K562 (cell line): ENCODE results near the gene LIPE. TPM values are rescaled to one million over a fixed set of nuclear protein-coding genes. Genes with fewer than 3 reads are reported as not detected.
A peak's percentile ranks its signal among the peaks of the same experiment; 100 is the strongest.

Experiments used
- ATAC-seq: fragments of 200-7000 bp; cut with Tn5 transposase; 3 replicates; pipeline ENCODE4 v1.9.1; 2020; ENCODE audit warnings: moderate library complexity
- BruUV-seq: library from RNA; stranded (reverse); fragments of 400-500 nt; replicated peaks from 2 replicates; lab custom pipeline; 2021; lab: Mats Ljungman, UMichigan
- CTCF ChIA-PET: fragments of 300-600 bp; formaldehyde crosslinking; extraction: SDS; loops from one replicate; lab custom pipeline; 2021; ENCODE audit warnings: low intra/inter-chr PET ratio; lab: Yijun Ruan, JAX
- POLR2A ChIA-PET: fragments of 300-600, 350-650 bp; sonication (Branson Sonifier 250); formaldehyde crosslinking; extraction: SDS; loops from one replicate; lab custom pipeline; 2021; ENCODE audit warnings: antibody characterized with exemption, inconsistent platforms; lab: Yijun Ruan, JAX
- DNase-seq, 4 experiments: peaks; one replicate each; pipeline versions ENCODE4 v3.0.0 to v3.0.0-alpha.2; 2011 to 2018; ENCODE audit warnings: low spot score in 3 of 4, mixed read lengths in 3 of 4; ENCODE audit errors: extremely low read depth in 1 of 4
- FAIRE-seq: peaks from 2 replicates; lab custom pipeline; 2011; peaks lifted over from hg19 to GRCh38; lab: Jason Lieb, UNC
- H2AFZ ChIP-seq: 2 replicates; pipeline ENCODE4 v1.6.0; 2011; ENCODE audit warnings: low read depth, low read length, control low read depth, inconsistent platforms
- H3K27ac ChIP-seq: fragments of 200-600 bp; 3 replicates; pipeline ENCODE4 v1.8.0; 2011; ENCODE audit warnings: low read depth, mild to moderate bottlenecking, control low read depth, inconsistent platforms, low read length, moderate library complexity, mixed read lengths; ENCODE audit errors: extremely low read depth
- H3K27me3 ChIP-seq, 2 experiments: fragments of 300-600 bp in 1 of 2; 2 replicates in 1 of 2; 3 replicates in 1 of 2; pipeline versions ENCODE4 v1.6.0 to v1.8.0; 2011; ENCODE audit warnings: inconsistent platforms in 2 of 2, low read length in 2 of 2, mild to moderate bottlenecking in 1 of 2, mixed read lengths in 1 of 2, moderate library complexity in 1 of 2; ENCODE audit not compliant: control insufficient read depth in 2 of 2, insufficient read depth in 2 of 2
- H3K36me3 ChIP-seq: fragments of 300-600 bp; 3 replicates; pipeline ENCODE4 v1.8.0; 2011; ENCODE audit warnings: mild to moderate bottlenecking, low read length, inconsistent platforms; ENCODE audit not compliant: control insufficient read depth, insufficient read depth
- H3K4me1 ChIP-seq, 2 experiments: fragments of 200-600 bp in 1 of 2; replicated peaks in 1 of 2; 2 replicates in 1 of 2; 3 replicates in 1 of 2; pipeline versions ENCODE4 v1.5.1 to v1.8.0; 2011; ENCODE audit warnings: inconsistent platforms in 2 of 2, low read length in 2 of 2, mild to moderate bottlenecking in 1 of 2, mixed read lengths in 1 of 2, moderate library complexity in 1 of 2; ENCODE audit not compliant: control insufficient read depth in 2 of 2, insufficient read depth in 2 of 2
- H3K4me2 ChIP-seq: 2 replicates; pipeline ENCODE4 v1.6.1; 2011; ENCODE audit warnings: low read length, control low read depth, inconsistent platforms, mixed read lengths; ENCODE audit not compliant: insufficient read depth
- H3K4me3 ChIP-seq: fragments of 200-600 bp; sonication (generic), shearing (Covaris generic); 2 replicates; pipeline ENCODE4 v1.5.1; 2016; ENCODE audit warnings: control low read depth, inconsistent platforms
- H3K79me2 ChIP-seq: fragments of 200-600 bp; 3 replicates; pipeline ENCODE4 v1.8.0; 2011; ENCODE audit warnings: low read length, inconsistent platforms; ENCODE audit not compliant: control insufficient read depth, insufficient read depth
- H3K9ac ChIP-seq, 2 experiments: 2 replicates each; pipeline versions ENCODE4 v1.6.0 to v1.6.1; 2011; ENCODE audit warnings: low read depth in 2 of 2, low read length in 2 of 2, control low read depth in 1 of 2, inconsistent platforms in 1 of 2, mild to moderate bottlenecking in 1 of 2, mixed read lengths in 1 of 2; ENCODE audit not compliant: insufficient read depth in 1 of 2
- H3K9me1 ChIP-seq: one replicate; pipeline ENCODE4 v1.6.0; 2011; ENCODE audit warnings: inconsistent platforms, mild to moderate bottlenecking, low read length, moderate library complexity; ENCODE audit not compliant: control insufficient read depth, insufficient read depth
- H3K9me3 ChIP-seq: replicated peaks from 2 replicates; pipeline ENCODE4 v1.5.1; 2011; ENCODE audit warnings: low read depth, low read length, inconsistent platforms; ENCODE audit not compliant: control insufficient read depth, insufficient read depth
- H4K20me1 ChIP-seq: replicated peaks from 2 replicates; pipeline ENCODE4 v1.6.1; 2011; ENCODE audit warnings: low read length, inconsistent platforms, mixed read lengths; ENCODE audit not compliant: control insufficient read depth, insufficient read depth
- IFI16 ChIP-seq: fragments of 250-450 bp; sonication (Bioruptor Pico); IDR thresholded peaks from 2 replicates; pipeline ENCODE4 v2.1.2; 2022; ENCODE audit warnings: mild to moderate bottlenecking, inconsistent platforms
- KDM5B ChIP-seq: fragments of 200-600 bp; sonication (generic); IDR thresholded peaks from 2 replicates; pipeline ENCODE4 v1.6.1; 2012; ENCODE audit warnings: low read depth, mild to moderate bottlenecking, moderate library complexity, low read length, control low read depth, inconsistent platforms; ENCODE audit not compliant: insufficient replicate concordance
- SLC30A9 ChIP-seq: fragments of 250-450 bp; sonication (Bioruptor Pico); IDR thresholded peaks from 2 replicates; pipeline ENCODE4 v1.8.0; 2022; ENCODE audit warnings: mild to moderate bottlenecking, moderate library complexity
- STAT5A ChIP-seq: IDR thresholded peaks from 2 replicates; pipeline ENCODE4 v1.6.1; 2012; ENCODE audit warnings: low read length, inconsistent platforms, borderline replicate concordance
- USF1 ChIP-seq: sonication (generic); formaldehyde crosslinking; IDR thresholded peaks from 2 replicates; pipeline ENCODE4 v1.9.0; 2022; ENCODE audit warnings: mild to moderate bottlenecking, missing genetic modification reagents
- ZBTB5 ChIP-seq: fragments of 450-650 bp; IDR thresholded peaks from 2 replicates; pipeline ENCODE4 v1.6.1; 2017; ENCODE audit warnings: antibody characterized with exemption
- ZNF780A ChIP-seq: fragments of 250-450 bp; sonication (Bioruptor Pico); IDR thresholded peaks from 2 replicates; pipeline ENCODE4 v1.5.0; 2021; ENCODE audit warnings: mild to moderate bottlenecking
- WGBS: fragments of 100-300 bp; shearing (Covaris generic); methylation state at CpG from one replicate; pipeline ENCODE4 v1.1.6; 2016; ENCODE audit warnings: low coverage, mixed read lengths; ENCODE audit not compliant: insufficient coverage; ENCODE audit errors: missing lambda C conversion rate; 5-methylcytosine and 5-hydroxymethylcytosine counted together
- in situ Hi-C: fragments of 300-500 bp; cut with MboI; formaldehyde crosslinking; loops from 4 replicates; pipeline ENCODE4 v1.15.0; 2018; ENCODE audit warnings: inconsistent platforms, mixed read lengths
- intact Hi-C: fragments of 100-400 bp; cut with micrococcal nuclease; formaldehyde crosslinking; loops from 2 replicates; pipeline ENCODE4 v1.14.2; 2022
- polyA plus RNA-seq, 8 experiments: library from polyadenylated mRNA; depleted of rRNA in 4 of 8; stranded (reverse) in 5 of 8; unstranded in 3 of 8; fragments of >200 nt; fragmentation: Nextera tagmentation in 2 of 8; fragmentation: Illumina TruSeq in 1 of 8; extraction: Ambion mirVana in 2 of 8; extraction: Trizol in 1 of 8; gene quantifications; 2 replicates each; pipeline versions ENCODE4 v1.2.1 to v1.2.3, GENCODE V29; 2011 to 2014; ENCODE audit warnings: inconsistent platforms in 1 of 8, missing spikeins in 1 of 8
- total RNA-seq, 7 experiments: library from RNA; depleted of rRNA in 6 of 7; stranded (reverse); fragments of >200 nt in 6 of 7; fragmentation: Illumina TruSeq in 2 of 7; extraction: Trizol in 2 of 7; gene quantifications; 2 replicates each; pipeline versions ENCODE4 v1.2.1 to v1.2.3, GENCODE V29; 2011 to 2021; ENCODE audit warnings: low replicate concordance in 1 of 7

LIPE gene
- total and polyA plus RNA-seq, 9 of the 15 experiments (the other 6 are each of a cell fraction or from before 2014, with no cell fraction given), result 0.22 TPM; not detected in 8

- no peak for TF ChIP-seq ZNF780A (CRISPR knock-in tag)
- no peak for TF ChIP-seq SLC30A9
- TF ChIP-seq KDM5B, result no peak
- TF ChIP-seq IFI16 (CRISPR knock-in tag), result no peak
- TF ChIP-seq, all 486 proteins: peak for 0
Measured at GRCh38 chr19:42412661-42413076, 14.5 kb downstream of the LIPE start (continued).

- Histone ChIP-seq H3K27me3 (peaks cover 8% of the 10 kb centered on the region in 2 experiments; a peak in 3 of 5 replicates), H3K9me1 (no peaks in the 10 kb centered on the region), H3K4me2 (no peak overlapping the region), H3K4me3 (no peak overlapping the region), H2AFZ (no peak overlapping the region), H3K27ac (no peak overlapping the region), H3K4me1 (peaks cover 0 to 28% of the 10 kb centered on the region in 2 experiments; a peak in 2 of 5 replicates), H3K79me2 (no peaks in the 10 kb centered on the region), H3K36me3 (no peaks in the 10 kb centered on the region), H4K20me1 (peaks cover 31% of the 10 kb centered on the region), H3K9me3 (no peaks in the 10 kb centered on the region), H3K9ac (peak overlapping the region in 1 of 2 experiments; percentile 20; a peak in 1 of 4 replicates)
- FAIRE-seq (no peak), DNase-seq (no peak), ATAC-seq (no peak)
- ChIA-PET POLR2A (no interaction called here), CTCF (no interaction called here)
- BruUV-seq, result no TSS peak
- WGBS, result 8% methylated on average over 7 of the region's 7 CpGs
- TF ChIP-seq USF1 (CRISPR knock-in tag) (peak; percentile 27; the same call in 1 of the 2 replicates), STAT5A (no peak), ZBTB5 (no peak)
- intact Hi-C loops, result no loop called here
- in situ Hi-C loops, result no loop called here
Measured at GRCh38 chr19:42412227-42412626, 15.0 kb downstream of the LIPE start.
